NCI-H2227 treated with DMSO at 0.1 percent for 48 hours (cell line): ENCODE measurements around the gene SEMA3B.
"Not testable (repeated sequence)": the region's sequence is repeated elsewhere in the genome, so short reads cannot be mapped to it uniquely, and the experiment has no call there.

Source experiments
- DNase-seq: peaks from one replicate; lab custom pipeline; 2025; lab: John Stamatoyannopoulos, UW

Gene SEMA3B

GRCh38 chr3:50237754-50238548 is 31.0 kb upstream of the SEMA3B start:
- DNase-seq = peak; percentile 41

GRCh38 chr3:50238549-50239026 is 30.4 kb upstream of the SEMA3B start:
- DNase-seq = no peak

- no peak for DNase-seq
Observed at GRCh38 chr3:50239649-50240048, 29.3 kb upstream of the SEMA3B start.

- peak; percentile 36 for DNase-seq
Observed at GRCh38 chr3:50241163-50241562, 27.8 kb upstream of the SEMA3B start.

GRCh38 chr3:50241713-50242380 is 27.1 kb upstream of the SEMA3B start:
- no peak for DNase-seq

GRCh38 chr3:50242381-50242770 is 26.6 kb upstream of the SEMA3B start:
- DNase-seq = no peak

- DNase-seq = no peak
Observed at GRCh38 chr3:50242851-50243542, 25.9 kb upstream of the SEMA3B start.

GRCh38 chr3:50243543-50243895 is 25.4 kb upstream of the SEMA3B start:
- no peak for DNase-seq

GRCh38 chr3:50244813-50245212 is 24.1 kb upstream of the SEMA3B start:
- not testable (repeated sequence) for DNase-seq

GRCh38 chr3:50245251-50245745 is 23.6 kb upstream of the SEMA3B start:
- DNase-seq = no peak

GRCh38 chr3:50245831-50246516 is 23.0 kb upstream of the SEMA3B start:
- DNase-seq = peak; percentile 70

GRCh38 chr3:50246517-50246954 is 22.4 kb upstream of the SEMA3B start:
- DNase-seq = no peak

GRCh38 chr3:50248387-50248786 is 20.6 kb upstream of the SEMA3B start:
- DNase-seq = no peak

GRCh38 chr3:50249457-50249856 is 19.5 kb upstream of the SEMA3B start:
- DNase-seq = no peak

GRCh38 chr3:50250514-50250913 is 18.4 kb upstream of the SEMA3B start:
- no peak for DNase-seq

- DNase-seq = no peak
Observed at GRCh38 chr3:50251220-50251619, 17.7 kb upstream of the SEMA3B start.

- DNase-seq = no peak
Observed at GRCh38 chr3:50254577-50255250, 14.2 kb upstream of the SEMA3B start.

GRCh38 chr3:50255251-50255615 is 13.7 kb upstream of the SEMA3B start:
- no peak for DNase-seq

GRCh38 chr3:50256978-50257890 is 11.7 kb upstream of the SEMA3B start:
- no peak for DNase-seq

- DNase-seq = peak; percentile 61
Observed at GRCh38 chr3:50258029-50258680, 10.8 kb upstream of the SEMA3B start.
